ENCODE results near the gene ATRN.

Gene ATRN

DNA sequence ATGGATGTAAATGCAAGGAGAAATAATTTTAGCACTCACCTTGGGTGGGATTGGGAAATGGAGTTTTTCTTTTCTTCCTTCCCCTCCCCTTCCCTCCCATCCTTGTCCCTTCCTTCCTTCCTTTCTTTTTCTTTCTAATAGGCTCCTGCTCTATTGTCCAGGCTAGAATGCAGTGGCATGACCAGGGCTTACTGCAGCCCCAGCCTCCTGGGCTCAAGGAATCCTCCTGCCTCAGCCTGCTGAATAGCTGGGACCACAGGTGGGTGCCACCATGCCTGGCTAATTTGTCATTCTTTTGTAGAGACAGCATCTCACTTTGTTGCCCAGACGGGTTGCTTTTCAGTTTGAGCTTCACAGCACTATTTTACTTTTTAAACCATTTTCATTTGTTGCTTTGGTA, 21.5 kb upstream of the ATRN start:
- Histone ChIP-seq H3K27ac (ENCODE audit: low read length, poor library complexity, severe bottlenecking) (no peak overlapping the region), H2AK5ac (ENCODE audit: low read length, severe bottlenecking) (no peak overlapping the region), H3K9ac (ENCODE audit: low read length) (no peak overlapping the region), H3K27me3 (ENCODE audit: control insufficient read depth in 1 of 2, insufficient read depth in 1 of 2, low read length in 2 of 2) (peaks cover 11 to 38% of the 10 kb centered on the region in 2 experiments), H2BK12ac (ENCODE audit: low read length in 2 of 2) (no peak overlapping the region), H3K4me2 (ENCODE audit: low read length, poor library complexity, severe bottlenecking) (no peak overlapping the region), H2AFZ (ENCODE audit: low read depth, low read length) (no peak overlapping the region), H4K8ac (ENCODE audit: low read length) (no peak overlapping the region), H3K36me3 (ENCODE audit: control insufficient read depth in 1 of 2, insufficient read depth in 2 of 2, low read depth in 1 of 2, low read length in 2 of 2) (no peaks in the 10 kb centered on the region), H3K4ac (ENCODE audit: low read depth in 1 of 2, low read length in 2 of 2) (no peak overlapping the region), H3K18ac (ENCODE audit: low read depth in 1 of 2, low read length in 2 of 2) (no peak overlapping the region), H2BK5ac (ENCODE audit: low read depth, low read length, poor library complexity, severe bottlenecking) (no peak overlapping the region), H3K79me1 (replicated peaks; ENCODE audit: low read length, poor library complexity, severe bottlenecking) (no peaks in the 10 kb centered on the region), H3K9me3 (ENCODE audit: control insufficient read depth, low read length) (no peaks in the 10 kb centered on the region), H3K4me1 (ENCODE audit: control insufficient read depth, insufficient read depth, low read depth, low read length) (no peaks in the 10 kb centered on the region), H4K91ac (ENCODE audit: low read length) (no peak overlapping the region), H3K14ac (ENCODE audit: low read length in 2 of 2) (no peak overlapping the region), H3K23ac (ENCODE audit: low read length in 2 of 2) (no peak overlapping the region), H3K4me3 (ENCODE audit: insufficient read depth in 1 of 2, low read depth in 1 of 2, low read length in 2 of 2) (no peak overlapping the region), H2BK15ac (ENCODE audit: low read depth, poor library complexity, severe bottlenecking) (no peak overlapping the region), H2BK120ac (ENCODE audit: low read depth, low read length) (no peak overlapping the region)
- DNase-seq = no peak
- WGBS = no CpG with 5 or more reads among the region's 1 CpG

DNA sequence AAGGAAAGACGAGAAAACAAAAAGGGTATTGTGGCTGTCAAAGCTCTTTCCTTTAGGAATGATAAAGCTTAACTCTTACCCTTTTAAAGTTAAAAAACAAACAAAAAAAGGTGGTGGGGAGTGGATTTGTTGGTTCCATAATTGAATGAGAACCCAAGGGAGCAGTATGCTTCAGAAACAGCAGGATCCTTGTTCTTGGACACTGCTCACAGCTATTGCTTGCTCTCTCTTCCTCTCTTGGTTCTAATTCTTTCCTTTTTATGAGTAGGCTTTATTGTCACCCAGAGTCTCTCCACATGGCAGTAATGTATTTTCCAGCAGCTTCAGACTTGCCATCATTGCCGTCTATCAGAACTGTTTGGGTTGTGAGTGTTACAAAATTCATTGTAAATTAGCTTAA, 18.7 kb upstream of the ATRN start:
- no peak overlapping the region for H2BK12ac ChIP-seq (ENCODE audit: low read length in 2 of 2)
- no peak overlapping the region for H3K4ac ChIP-seq (ENCODE audit: low read depth in 1 of 2, low read length in 2 of 2)
- no peak overlapping the region for H3K27ac ChIP-seq (ENCODE audit: low read length, poor library complexity, severe bottlenecking)
- H3K14ac ChIP-seq (ENCODE audit: low read length in 2 of 2) = no peak overlapping the region
- H3K4me3 ChIP-seq (ENCODE audit: insufficient read depth in 1 of 2, low read depth in 1 of 2, low read length in 2 of 2) = no peak overlapping the region
- H3K9ac ChIP-seq (ENCODE audit: low read length) = no peak overlapping the region
- H3K4me1 ChIP-seq (ENCODE audit: control insufficient read depth, insufficient read depth, low read depth, low read length) = no peaks in the 10 kb centered on the region
- no peaks in the 10 kb centered on the region for H3K36me3 ChIP-seq (ENCODE audit: control insufficient read depth in 1 of 2, insufficient read depth in 2 of 2, low read depth in 1 of 2, low read length in 2 of 2)
- H2BK5ac ChIP-seq (ENCODE audit: low read depth, low read length, poor library complexity, severe bottlenecking) = no peak overlapping the region
- no peak overlapping the region for H4K8ac ChIP-seq (ENCODE audit: low read length)
- H3K79me1 ChIP-seq (replicated peaks; ENCODE audit: low read length, poor library complexity, severe bottlenecking) = no peaks in the 10 kb centered on the region
- no peak for DNase-seq
- no peak overlapping the region for H4K91ac ChIP-seq (ENCODE audit: low read length)
- H3K23ac ChIP-seq (ENCODE audit: low read length in 2 of 2) = no peak overlapping the region
- no peak overlapping the region for H2BK120ac ChIP-seq (ENCODE audit: low read depth, low read length)
- H3K4me2 ChIP-seq (ENCODE audit: low read length, poor library complexity, severe bottlenecking) = no peak overlapping the region
- H2AFZ ChIP-seq (ENCODE audit: low read depth, low read length) = no peak overlapping the region
- no peaks in the 10 kb centered on the region for H3K9me3 ChIP-seq (ENCODE audit: control insufficient read depth, low read length)
- H3K18ac ChIP-seq (ENCODE audit: low read depth in 1 of 2, low read length in 2 of 2) = no peak overlapping the region
- H2AK5ac ChIP-seq (ENCODE audit: low read length, severe bottlenecking) = no peak overlapping the region
- no CpG with 5 or more reads among the region's 2 CpGs for WGBS
- peaks cover 24 to 45% of the 10 kb centered on the region in 2 experiments for H3K27me3 ChIP-seq (ENCODE audit: control insufficient read depth in 1 of 2, insufficient read depth in 1 of 2, low read length in 2 of 2)
- no peak overlapping the region for H2BK15ac ChIP-seq (ENCODE audit: low read depth, poor library complexity, severe bottlenecking)

DNA sequence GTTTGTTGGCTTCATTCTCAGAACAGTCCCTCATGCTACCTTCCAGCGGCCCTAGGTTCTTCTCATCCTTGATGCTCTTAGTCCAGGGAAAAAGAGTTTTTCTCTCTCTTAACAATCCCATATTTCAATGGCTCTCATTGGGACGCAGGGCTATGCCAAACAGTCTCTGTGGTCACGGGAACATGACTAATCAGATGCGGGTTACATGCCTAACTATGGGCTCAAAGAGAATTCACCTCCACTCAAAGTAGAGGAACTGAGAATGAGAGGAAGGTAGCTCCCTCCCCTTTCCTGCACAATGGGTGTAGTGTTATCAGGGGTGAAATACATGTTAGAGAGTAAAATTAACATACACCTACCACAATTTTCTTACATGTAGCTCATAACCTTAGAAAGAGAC, 18.1 kb upstream of the ATRN start:
- Histone ChIP-seq H2AK5ac (ENCODE audit: low read length, severe bottlenecking) (no peak overlapping the region), H3K4ac (ENCODE audit: low read depth in 1 of 2, low read length in 2 of 2) (no peak overlapping the region), H3K18ac (ENCODE audit: low read depth in 1 of 2, low read length in 2 of 2) (no peak overlapping the region), H3K4me1 (ENCODE audit: control insufficient read depth, insufficient read depth, low read depth, low read length) (no peaks in the 10 kb centered on the region), H3K9ac (ENCODE audit: low read length) (no peak overlapping the region), H3K4me3 (ENCODE audit: insufficient read depth in 1 of 2, low read depth in 1 of 2, low read length in 2 of 2) (no peak overlapping the region), H4K91ac (ENCODE audit: low read length) (no peak overlapping the region), H2BK120ac (ENCODE audit: low read depth, low read length) (no peak overlapping the region), H3K27ac (ENCODE audit: low read length, poor library complexity, severe bottlenecking) (no peak overlapping the region), H2AFZ (ENCODE audit: low read depth, low read length) (no peak overlapping the region), H3K4me2 (ENCODE audit: low read length, poor library complexity, severe bottlenecking) (no peak overlapping the region), H3K9me3 (ENCODE audit: control insufficient read depth, low read length) (no peaks in the 10 kb centered on the region), H3K23ac (ENCODE audit: low read length in 2 of 2) (no peak overlapping the region), H3K14ac (ENCODE audit: low read length in 2 of 2) (no peak overlapping the region), H2BK5ac (ENCODE audit: low read depth, low read length, poor library complexity, severe bottlenecking) (no peak overlapping the region), H2BK12ac (ENCODE audit: low read length in 2 of 2) (no peak overlapping the region), H3K79me1 (replicated peaks; ENCODE audit: low read length, poor library complexity, severe bottlenecking) (no peaks in the 10 kb centered on the region), H3K36me3 (ENCODE audit: control insufficient read depth in 1 of 2, insufficient read depth in 2 of 2, low read depth in 1 of 2, low read length in 2 of 2) (no peaks in the 10 kb centered on the region), H4K8ac (ENCODE audit: low read length) (no peak overlapping the region), H2BK15ac (ENCODE audit: low read depth, poor library complexity, severe bottlenecking) (no peak overlapping the region), H3K27me3 (ENCODE audit: control insufficient read depth in 1 of 2, insufficient read depth in 1 of 2, low read length in 2 of 2) (peaks cover 29 to 51% of the 10 kb centered on the region in 2 experiments)
- no peak for DNase-seq
- WGBS = 77% methylated on average over 4 of the region's 4 CpGs

DNA sequence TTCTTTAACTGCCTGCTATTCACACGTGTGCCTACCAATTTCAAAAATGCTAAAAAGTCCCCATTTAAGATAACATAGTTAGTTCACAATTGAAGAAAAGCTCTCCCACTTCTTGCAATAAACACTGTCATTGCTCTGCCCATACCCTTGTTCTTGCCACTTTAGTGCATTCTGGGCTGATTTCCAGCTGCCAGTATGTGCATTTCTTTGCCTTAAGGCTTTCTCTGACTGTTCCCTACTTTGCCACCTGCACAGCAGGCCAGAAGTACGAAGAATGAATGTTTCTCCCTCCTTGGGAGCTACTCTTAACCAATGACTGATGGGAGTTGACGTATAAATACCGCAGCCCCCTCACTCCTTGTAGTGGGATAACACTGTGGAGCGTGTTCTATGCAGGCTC, 16.0 kb upstream of the ATRN start:
- Histone ChIP-seq H3K4me1 (ENCODE audit: control insufficient read depth, insufficient read depth, low read depth, low read length) (peaks cover 1% of the 10 kb centered on the region), H3K27me3 (ENCODE audit: control insufficient read depth in 1 of 2, insufficient read depth in 1 of 2, low read length in 2 of 2) (peaks cover 33 to 51% of the 10 kb centered on the region in 2 experiments), H2AFZ (ENCODE audit: low read depth, low read length) (no peak overlapping the region), H3K4ac (ENCODE audit: low read depth in 1 of 2, low read length in 2 of 2) (no peak overlapping the region), H2BK120ac (ENCODE audit: low read depth, low read length) (no peak overlapping the region), H3K4me3 (ENCODE audit: insufficient read depth in 1 of 2, low read depth in 1 of 2, low read length in 2 of 2) (no peak overlapping the region), H4K91ac (ENCODE audit: low read length) (no peak overlapping the region), H3K18ac (ENCODE audit: low read depth in 1 of 2, low read length in 2 of 2) (no peak overlapping the region), H2BK12ac (ENCODE audit: low read length in 2 of 2) (no peak overlapping the region), H2BK5ac (ENCODE audit: low read depth, low read length, poor library complexity, severe bottlenecking) (no peak overlapping the region), H2AK5ac (ENCODE audit: low read length, severe bottlenecking) (no peak overlapping the region), H3K9ac (ENCODE audit: low read length) (no peak overlapping the region), H3K4me2 (ENCODE audit: low read length, poor library complexity, severe bottlenecking) (no peak overlapping the region), H3K79me1 (replicated peaks; ENCODE audit: low read length, poor library complexity, severe bottlenecking) (no peaks in the 10 kb centered on the region), H3K14ac (ENCODE audit: low read length in 2 of 2) (no peak overlapping the region), H4K8ac (ENCODE audit: low read length) (no peak overlapping the region), H2BK15ac (ENCODE audit: low read depth, poor library complexity, severe bottlenecking) (no peak overlapping the region), H3K23ac (ENCODE audit: low read length in 2 of 2) (no peak overlapping the region), H3K36me3 (ENCODE audit: control insufficient read depth in 1 of 2, insufficient read depth in 2 of 2, low read depth in 1 of 2, low read length in 2 of 2) (no peaks in the 10 kb centered on the region), H3K27ac (ENCODE audit: low read length, poor library complexity, severe bottlenecking) (no peak overlapping the region), H3K9me3 (ENCODE audit: control insufficient read depth, low read length) (no peaks in the 10 kb centered on the region)
- WGBS = 69% methylated on average over 5 of the region's 5 CpGs
- no peak for DNase-seq

Measured in mesenchymal stem cell (in vitro differentiated cells and primary cell).